ENCODE data around the gene SLC8A2. TPM values are rescaled to one million over a fixed set of nuclear protein-coding genes. Genes with fewer than 3 reads are reported as not detected.

SLC8A2 gene
- total and polyA plus RNA-seq, 2 of the 4 experiments (the other 2 are of a cell fraction), result 0.05 TPM; not detected in 1

DNA sequence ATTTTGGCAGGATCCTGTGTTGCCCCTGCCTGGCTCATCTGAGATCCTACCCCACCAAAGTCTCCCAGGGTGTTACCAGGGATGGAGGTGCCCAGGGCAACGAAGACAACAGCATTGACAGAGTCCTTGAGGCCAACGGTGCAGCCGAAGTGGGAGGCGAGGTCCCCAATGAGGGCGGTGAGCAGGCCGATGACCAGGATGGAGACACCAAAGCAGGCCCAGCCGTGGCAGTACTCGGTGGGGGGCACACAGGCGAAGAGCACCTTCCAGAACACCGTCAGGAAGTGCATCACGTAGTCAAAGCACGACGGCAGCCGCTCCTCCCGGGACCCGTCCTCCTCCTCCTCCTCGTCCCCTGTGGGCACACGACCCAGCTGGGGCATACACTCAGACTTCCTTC is 39.6 kb downstream of the SLC8A2 start:
- 87% methylated on average over 16 of the region's 18 CpGs; no CpG with 5 or more reads in 1 of the 2 experiments for WGBS, 2 experiments (ENCODE audit: extremely low coverage in 2 of 2, insufficient read length in 1 of 2)
- H4K8ac ChIP-seq (ENCODE audit: low read depth in 2 of 2, low read length in 2 of 2), result no peak overlapping the region
- no peak overlapping the region for H2BK15ac ChIP-seq (ENCODE audit: low read depth, low read length)
- TF ChIP-seq CEBPB (IDR thresholded peaks at IDR 0.05; ENCODE audit: low read depth, low read length) (no peak), CHD1 (IDR thresholded peaks at IDR 0.05; ENCODE audit: low read depth, low read length) (no peak), MAZ (IDR thresholded peaks at IDR 0.05; ENCODE audit: borderline replicate concordance, low read depth, low read length) (no peak), USF2 (IDR thresholded peaks at IDR 0.05; ENCODE audit: low read depth, low read length) (no peak), RFX5 (IDR thresholded peaks at IDR 0.05; ENCODE audit: low read depth, low read length) (no peak), RCOR1 (IDR thresholded peaks at IDR 0.05; ENCODE audit: insufficient replicate concordance, low read length) (no peak), RAD21 (IDR thresholded peaks at IDR 0.05; ENCODE audit: low read length) (no peak), POLR2A (IDR thresholded peaks at IDR 0.05; ENCODE audit: low read depth, low read length) (no peak), MXI1 (IDR thresholded peaks at IDR 0.05; ENCODE audit: borderline replicate concordance, low read depth, low read length) (no peak), MAFK (IDR thresholded peaks at IDR 0.05; ENCODE audit: low read depth, low read length) (no peak), ELK1 (IDR thresholded peaks at IDR 0.05; ENCODE audit: borderline replicate concordance, low read depth, low read length) (no peak), SMC3 (IDR thresholded peaks at IDR 0.05; ENCODE audit: low read depth, low read length) (no peak)
- H3K23ac ChIP-seq (ENCODE audit: low read depth, low read length), result no peak overlapping the region
- no peak overlapping the region for H2AK9ac ChIP-seq (replicated peaks; ENCODE audit: low read depth, low read length, poor library complexity)
- H2AK5ac ChIP-seq (ENCODE audit: low read depth, low read length), result no peak overlapping the region
- peaks cover 3% of the 10 kb centered on the region; the same call in 1 of the 2 replicates for H3K27me3 ChIP-seq (ENCODE audit: control insufficient read depth, insufficient read depth, low read length)
- H3K27ac ChIP-seq (ENCODE audit: insufficient read depth, low read length), result no peak overlapping the region
- H3K9ac ChIP-seq (ENCODE audit: low read depth, low read length), result no peak overlapping the region
- dilution Hi-C loops (cut with HindIII; ENCODE audit: low sequenced_read_pairs, unreplicated experiment) (no loop called here), in situ Hi-C loops (cut with MboI; ENCODE audit: low sequenced_read_pairs) (loop anchor here (10.0 kb wide), 1 partner anchor 353 kb away; no protein-coding TSS in a partner anchor), intact Hi-C loops (cut with micrococcal nuclease) (no loop called here)
- H2BK5ac ChIP-seq (ENCODE audit: low read depth, low read length, poor library complexity, severe bottlenecking), result no peak overlapping the region
- H3K9me1 ChIP-seq (ENCODE audit: insufficient read depth, low read length), result peaks cover 11% of the 10 kb centered on the region; the same call in 1 of the 2 replicates
- no peak overlapping the region for H3K56ac ChIP-seq (ENCODE audit: extremely low read depth, insufficient read depth, low read length)
- peaks cover 8% of the 10 kb centered on the region; the same call in 1 of the 2 replicates for H4K20me1 ChIP-seq (ENCODE audit: insufficient read depth, low read length)
- H3K36me3 ChIP-seq (ENCODE audit: control insufficient read depth, insufficient read depth, low read length), result no peaks in the 10 kb centered on the region
- H3K18ac ChIP-seq (ENCODE audit: low read depth, low read length), result no peak overlapping the region
- H3K14ac ChIP-seq (replicated peaks; ENCODE audit: low read depth, low read length), result no peak overlapping the region
- ATAC-seq (ENCODE audit: low read depth), result no peak
- H3K79me1 ChIP-seq (ENCODE audit: low read depth in 1 of 2, low read length in 2 of 2), result no peaks in the 10 kb centered on the region
- ChIA-PET POLR2A (ENCODE audit: unreplicated experiment) (no interaction called here), CTCF (interaction anchor here (1.0 to 2.2 kb wide), 2 partner anchors 52 to 275 kb away, joined by 5 to 10 read pairs; partner anchors contain the start of gene KPTN)
- no peak overlapping the region for H2BK20ac ChIP-seq (ENCODE audit: low read depth, low read length)
- no peaks in the 10 kb centered on the region for H3K9me3 ChIP-seq (ENCODE audit: control insufficient read depth, insufficient read depth, low read length)
- no TSS peak for BruUV-seq (replicated peaks)
- no peak overlapping the region for H3K4me2 ChIP-seq (ENCODE audit: low read depth, low read length)
- no peak overlapping the region for H4K5ac ChIP-seq (ENCODE audit: low read depth, low read length)
- no peak overlapping the region for H2AFZ ChIP-seq (replicated peaks; ENCODE audit: low read length, poor library complexity)
- H4K91ac ChIP-seq (ENCODE audit: insufficient read depth, low read depth, low read length), result no peak overlapping the region
- DNase-seq, result no peak
- H3K4ac ChIP-seq (ENCODE audit: low read depth, low read length), result no peak overlapping the region
- H3K4me3 ChIP-seq (ENCODE audit: insufficient read depth, low read depth, low read length), result no peak overlapping the region
- H2BK120ac ChIP-seq (ENCODE audit: low read depth, low read length), result no peak overlapping the region
- H3K4me1 ChIP-seq (ENCODE audit: control insufficient read depth, insufficient read depth, low read length), result peaks cover 3% of the 10 kb centered on the region; the same call in 1 of the 2 replicates

Measured in IMR-90 (cell line).